Parathyroid adenoma (tissue), 2 donors: ENCODE measurements around the gene METTL1.

Source experiments
- H2AFZ ChIP-seq: fragments of 300-600 bp; sonication (generic); one replicate; pipeline ENCODE4 v1.7.0; 2017; ENCODE audit warnings: antibody characterized with exemption, mild to moderate bottlenecking
- H3K27ac ChIP-seq: fragments of 300-600 bp; sonication (generic); one replicate; pipeline ENCODE4 v1.7.0; 2017
- H3K27me3 ChIP-seq: fragments of 300-600 bp; sonication (generic); one replicate; pipeline ENCODE4 v1.7.0; 2017; ENCODE audit warnings: low read length; ENCODE audit not compliant: control insufficient read depth, insufficient read depth
- H3K36me3 ChIP-seq: fragments of 300-600 bp; sonication (generic); one replicate; pipeline ENCODE4 v1.7.0; 2017; ENCODE audit warnings: low read length; ENCODE audit not compliant: control insufficient read depth, insufficient read depth
- H3K4me1 ChIP-seq: fragments of 300-600 bp; sonication (generic); one replicate; pipeline ENCODE4 v1.7.0; 2017; ENCODE audit warnings: control low read depth
- H3K4me2 ChIP-seq: fragments of 300-600 bp; sonication (generic); one replicate; pipeline ENCODE4 v1.7.0; 2017; ENCODE audit warnings: low read length
- H3K4me3 ChIP-seq: fragments of 300-600 bp; sonication (generic); one replicate; pipeline ENCODE4 v1.7.0; 2017; ENCODE audit warnings: low read depth, low read length
- H3K79me2 ChIP-seq: fragments of 300-600 bp; sonication (generic); one replicate; pipeline ENCODE4 v1.7.0; 2017; ENCODE audit warnings: control low read depth
- H3K9ac ChIP-seq: fragments of 300-600 bp; sonication (generic); one replicate; pipeline ENCODE4 v1.7.0; 2017; ENCODE audit warnings: mild to moderate bottlenecking
- H3K9me3 ChIP-seq: fragments of 300-600 bp; sonication (generic); one replicate; pipeline ENCODE4 v1.7.0; 2017; ENCODE audit warnings: low read length; ENCODE audit not compliant: control insufficient read depth
- CTCF ChIP-seq: fragments of 300-600 bp; sonication (generic); IDR thresholded peaks from one replicate; pipeline ENCODE4 v1.7.0; 2017; ENCODE audit warnings: antibody characterized with exemption, mild to moderate bottlenecking
- donor health status: primary hyperparathyroidism.

METTL1 gene

GRCh38 chr12:57806677-57807076 is 34.8 kb upstream of the METTL1 start:
- H3K9me3 ChIP-seq, result no peaks in the 10 kb centered on the region
- TF ChIP-seq CTCF, result no peak
- H3K4me3 ChIP-seq, result no peak overlapping the region
- H3K4me1 ChIP-seq, result no peaks in the 10 kb centered on the region
- H3K36me3 ChIP-seq, result no peaks in the 10 kb centered on the region
- H2AFZ ChIP-seq, result no peak overlapping the region
- no peak overlapping the region for H3K9ac ChIP-seq
- H3K27ac ChIP-seq, result no peak overlapping the region
- no peaks in the 10 kb centered on the region for H3K27me3 ChIP-seq
- no peak overlapping the region for H3K4me2 ChIP-seq
- peaks cover 4% of the 10 kb centered on the region for H3K79me2 ChIP-seq

GRCh38 chr12:57803319-57803893 is 31.5 kb upstream of the METTL1 start:
- no peak overlapping the region for H3K4me3 ChIP-seq
- H3K4me2 ChIP-seq, result no peak overlapping the region
- H3K79me2 ChIP-seq, result no peaks in the 10 kb centered on the region
- H3K9ac ChIP-seq, result no peak overlapping the region
- H2AFZ ChIP-seq, result no peak overlapping the region
- H3K36me3 ChIP-seq, result no peaks in the 10 kb centered on the region
- H3K9me3 ChIP-seq, result no peaks in the 10 kb centered on the region
- H3K27ac ChIP-seq, result no peak overlapping the region
- H3K27me3 ChIP-seq, result no peaks in the 10 kb centered on the region
- no peaks in the 10 kb centered on the region for H3K4me1 ChIP-seq
- peak; percentile 77 for TF ChIP-seq CTCF

- Histone ChIP-seq H3K4me1 (no peaks in the 10 kb centered on the region), H3K36me3 (no peaks in the 10 kb centered on the region), H3K9me3 (no peaks in the 10 kb centered on the region), H3K27ac (no peak overlapping the region), H3K27me3 (no peaks in the 10 kb centered on the region), H3K4me3 (no peak overlapping the region), H3K9ac (no peak overlapping the region), H3K4me2 (no peak overlapping the region), H2AFZ (no peak overlapping the region), H3K79me2 (no peaks in the 10 kb centered on the region)
- no peak for TF ChIP-seq CTCF
These were observed 30.7 kb upstream of the METTL1 start for GRCh38 chr12:57802607-57803006.

- TF ChIP-seq CTCF, result no peak
- H3K36me3 ChIP-seq, result no peaks in the 10 kb centered on the region
- H3K4me1 ChIP-seq, result no peaks in the 10 kb centered on the region
- H3K4me2 ChIP-seq, result no peak overlapping the region
- H3K4me3 ChIP-seq, result no peak overlapping the region
- H3K79me2 ChIP-seq, result no peaks in the 10 kb centered on the region
- H3K27me3 ChIP-seq, result no peaks in the 10 kb centered on the region
- H3K9ac ChIP-seq, result no peak overlapping the region
- H3K9me3 ChIP-seq, result no peaks in the 10 kb centered on the region
- no peak overlapping the region for H3K27ac ChIP-seq
- no peak overlapping the region for H2AFZ ChIP-seq
These were observed 29.1 kb upstream of the METTL1 start for GRCh38 chr12:57800965-57801364.

GRCh38 chr12:57797933-57798332 is 26.0 kb upstream of the METTL1 start:
- no peak for TF ChIP-seq CTCF
- Histone ChIP-seq H3K79me2 (peaks cover 3% of the 10 kb centered on the region), H3K4me1 (no peaks in the 10 kb centered on the region), H3K4me3 (no peak overlapping the region), H3K4me2 (no peak overlapping the region), H2AFZ (no peak overlapping the region), H3K36me3 (no peaks in the 10 kb centered on the region), H3K27me3 (no peaks in the 10 kb centered on the region), H3K9ac (no peak overlapping the region), H3K27ac (no peak overlapping the region), H3K9me3 (no peaks in the 10 kb centered on the region)
